Mammary epithelial cell (primary cell): ENCODE results near the gene RHEB.

Experiments
- CTCF ChIP-seq, 2 donors: IDR thresholded peaks in 1 of 2; conservative IDR thresholded peaks in 1 of 2; 2 replicates each; pipeline ENCODE4 v1.5.1; 2011 to 2012; ENCODE audit warnings: inconsistent platforms in 2 of 2, low read length in 2 of 2, mild to moderate bottlenecking in 2 of 2, control low read depth in 1 of 2, low read depth in 1 of 2; ENCODE audit not compliant: insufficient read depth in 1 of 2; ENCODE audit errors: extremely low read depth in 1 of 2
- EZH2 ChIP-seq: IDR thresholded peaks from 2 replicates; pipeline ENCODE4 v1.6.1; 2012; ENCODE audit warnings: low read length, inconsistent platforms, borderline replicate concordance

GRCh38 chr7:151494298-151495284, 25.1 kb downstream of the RHEB start:
- TF ChIP-seq CTCF (conservative IDR thresholded peaks at IDR 0.05 in 1 of 2, IDR thresholded peaks at IDR 0.05 in 1 of 2; ENCODE audit: extremely low read depth in 1 of 2, insufficient read depth in 1 of 2, low read depth in 1 of 2, low read length in 2 of 2) = no peak
- TF ChIP-seq EZH2 = no peak
